Measurements from ENCODE around the gene PLCB4. TPM values are rescaled to one million over a fixed set of nuclear protein-coding genes. Genes with fewer than 3 reads are reported as not detected.

PLCB4 gene
- total RNA-seq, 4 donors from 2014 or later = 30.7 to 61.8 (median 47.6) TPM

DNA sequence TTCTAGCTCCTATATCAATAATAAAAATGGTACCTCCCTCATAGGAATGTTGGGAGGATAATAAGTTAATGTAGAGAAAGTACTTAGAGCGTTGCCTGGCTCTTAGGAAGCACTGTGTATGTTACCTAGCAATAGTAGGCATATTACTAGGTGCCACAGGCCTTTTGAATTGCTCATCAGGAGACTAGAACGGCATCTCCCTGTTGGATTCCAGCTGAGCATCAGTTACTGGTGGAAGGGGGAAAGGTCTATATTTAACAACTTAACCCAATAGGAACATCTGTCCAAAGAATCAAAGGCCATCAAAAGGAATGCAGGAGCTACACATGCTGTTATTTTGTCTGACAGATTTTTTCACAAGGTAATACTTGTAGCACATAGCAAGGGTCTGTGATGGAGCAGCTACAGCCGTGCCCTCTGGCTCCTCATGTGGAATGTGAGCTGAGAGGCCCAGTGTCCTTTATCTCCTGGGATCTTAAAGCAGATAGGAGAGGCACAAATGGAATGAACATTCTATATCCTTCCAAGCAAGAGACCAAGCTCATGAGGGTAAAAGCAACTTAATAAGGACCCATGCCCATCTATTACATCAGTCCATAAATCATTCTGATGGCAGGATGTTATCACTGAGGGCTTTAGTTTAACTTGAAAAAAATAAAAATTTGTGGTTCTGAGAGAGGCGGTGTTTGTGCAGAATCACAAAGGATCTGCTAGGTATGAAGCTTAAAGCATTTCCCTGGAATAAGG lies 260.6 kb downstream of the PLCB4 start:
- intact Hi-C loops (cut with DNase I) = no loop called here
- no peaks in the 10 kb centered on the region for H3K36me3 ChIP-seq

DNA sequence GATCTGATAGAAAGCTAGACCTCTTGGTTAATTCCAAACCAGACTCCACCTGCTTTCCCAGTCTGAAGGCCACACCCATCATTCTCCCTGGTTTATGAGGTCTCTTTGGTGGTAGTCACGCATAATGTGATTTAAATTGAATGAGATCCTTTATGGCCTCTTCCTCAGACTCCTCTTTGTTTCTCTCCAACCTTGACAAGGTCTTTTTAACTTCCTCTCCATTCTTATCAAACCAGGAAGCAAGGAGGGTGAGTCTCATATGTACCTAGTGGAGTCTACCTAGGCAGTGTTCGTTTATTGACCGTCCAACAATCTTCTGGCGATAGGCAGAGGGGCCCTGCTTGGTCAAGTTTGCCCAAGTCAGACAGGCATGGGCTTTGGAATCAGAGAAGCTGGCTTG lies 261.3 kb downstream of the PLCB4 start:
- peaks cover 0 to 21% (median 2%) of the 10 kb centered on the region in 4 donors for H3K4me1 ChIP-seq
- H3K27ac ChIP-seq (replicated peaks in 1 of 4) = no peak overlapping the region
- H3K36me3 ChIP-seq = no peaks in the 10 kb centered on the region
- WGBS = 99% methylated on average over 4 of the region's 4 CpGs
- TF ChIP-seq EP300 (IDR thresholded peaks at IDR 0.05) = no peak
- TF ChIP-seq, protein P1, sequence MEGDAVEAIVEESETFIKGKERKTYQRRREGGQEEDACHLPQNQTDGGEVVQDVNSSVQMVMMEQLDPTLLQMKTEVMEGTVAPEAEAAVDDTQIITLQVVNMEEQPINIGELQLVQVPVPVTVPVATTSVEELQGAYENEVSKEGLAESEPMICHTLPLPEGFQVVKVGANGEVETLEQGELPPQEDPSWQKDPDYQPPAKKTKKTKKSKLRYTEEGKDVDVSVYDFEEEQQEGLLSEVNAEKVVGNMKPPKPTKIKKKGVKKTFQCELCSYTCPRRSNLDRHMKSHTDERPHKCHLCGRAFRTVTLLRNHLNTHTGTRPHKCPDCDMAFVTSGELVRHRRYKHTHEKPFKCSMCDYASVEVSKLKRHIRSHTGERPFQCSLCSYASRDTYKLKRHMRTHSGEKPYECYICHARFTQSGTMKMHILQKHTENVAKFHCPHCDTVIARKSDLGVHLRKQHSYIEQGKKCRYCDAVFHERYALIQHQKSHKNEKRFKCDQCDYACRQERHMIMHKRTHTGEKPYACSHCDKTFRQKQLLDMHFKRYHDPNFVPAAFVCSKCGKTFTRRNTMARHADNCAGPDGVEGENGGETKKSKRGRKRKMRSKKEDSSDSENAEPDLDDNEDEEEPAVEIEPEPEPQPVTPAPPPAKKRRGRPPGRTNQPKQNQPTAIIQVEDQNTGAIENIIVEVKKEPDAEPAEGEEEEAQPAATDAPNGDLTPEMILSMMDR (IDR thresholded peaks at IDR 0.05) = no peak
- no peak for TF ChIP-seq POLR2A (IDR thresholded peaks at IDR 0.05; ENCODE audit: low read depth)
- no peak for TF ChIP-seq POLR2AphosphoS5 (IDR thresholded peaks at IDR 0.05)
- H3K27me3 ChIP-seq = no peaks in the 10 kb centered on the region
- intact Hi-C loops (cut with DNase I) = no loop called here
- no peak for DNase-seq (ENCODE audit: extremely low spot score)
- H3K9me3 ChIP-seq = no peaks in the 10 kb centered on the region
- H3K4me3 ChIP-seq = no peak overlapping the region

More for the DNA sequence above, 260.6 kb downstream of the PLCB4 start:
- DNase-seq (ENCODE audit: extremely low spot score) = no peak
- Histone ChIP-seq H3K4me3 (no peak overlapping the region), H3K4me1 (peaks cover 0 to 21% (median 2%) of the 10 kb centered on the region in 4 donors), H3K27me3 (no peaks in the 10 kb centered on the region), H3K9me3 (no peaks in the 10 kb centered on the region), H3K27ac (replicated peaks in 1 of 4) (no peak overlapping the region)
- TF ChIP-seq POLR2AphosphoS5 (IDR thresholded peaks at IDR 0.05) (no peak), EP300 (IDR thresholded peaks at IDR 0.05) (no peak), POLR2A (IDR thresholded peaks at IDR 0.05; ENCODE audit: low read depth) (no peak)
- TF ChIP-seq, protein P1 (IDR thresholded peaks at IDR 0.05) = no peak
- 90% methylated on average over 4 of the region's 4 CpGs for WGBS

DNA sequence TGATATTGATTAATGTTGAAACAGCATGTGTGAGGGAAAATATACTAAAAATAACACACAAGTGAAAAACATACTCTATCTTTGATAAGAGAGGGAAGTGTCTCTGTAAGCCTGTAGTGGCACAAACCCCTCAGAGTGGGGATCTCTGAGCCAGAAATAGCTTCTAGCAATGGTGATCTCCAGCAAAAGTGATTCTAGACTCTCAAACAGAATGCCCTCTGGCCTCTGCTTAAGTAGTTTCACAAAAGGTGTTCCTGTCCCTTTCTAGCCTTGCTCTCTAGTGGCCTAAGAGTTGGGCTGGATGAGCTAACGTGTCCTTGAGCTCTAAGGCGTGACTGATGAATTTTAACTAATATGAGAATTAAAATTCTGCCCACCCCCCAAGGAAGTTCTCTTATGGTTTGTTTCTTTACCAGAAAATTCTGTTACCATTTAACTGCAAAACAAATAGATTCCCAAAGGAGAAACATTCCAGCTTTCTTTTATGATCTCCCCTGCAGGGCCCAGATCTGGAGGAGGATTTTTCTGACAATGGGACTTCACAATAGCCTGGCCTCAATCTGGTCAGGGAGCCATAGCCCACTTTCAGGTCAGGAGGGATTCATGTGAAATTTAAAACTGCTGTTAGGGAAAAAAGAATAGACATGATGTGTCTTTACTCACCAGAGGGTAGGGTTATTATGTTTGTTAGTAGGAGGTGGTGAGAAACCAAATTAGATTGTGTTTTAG lies 263.0 kb downstream of the PLCB4 start:
- H3K27ac ChIP-seq (replicated peaks in 1 of 4) = no peak overlapping the region

DNA sequence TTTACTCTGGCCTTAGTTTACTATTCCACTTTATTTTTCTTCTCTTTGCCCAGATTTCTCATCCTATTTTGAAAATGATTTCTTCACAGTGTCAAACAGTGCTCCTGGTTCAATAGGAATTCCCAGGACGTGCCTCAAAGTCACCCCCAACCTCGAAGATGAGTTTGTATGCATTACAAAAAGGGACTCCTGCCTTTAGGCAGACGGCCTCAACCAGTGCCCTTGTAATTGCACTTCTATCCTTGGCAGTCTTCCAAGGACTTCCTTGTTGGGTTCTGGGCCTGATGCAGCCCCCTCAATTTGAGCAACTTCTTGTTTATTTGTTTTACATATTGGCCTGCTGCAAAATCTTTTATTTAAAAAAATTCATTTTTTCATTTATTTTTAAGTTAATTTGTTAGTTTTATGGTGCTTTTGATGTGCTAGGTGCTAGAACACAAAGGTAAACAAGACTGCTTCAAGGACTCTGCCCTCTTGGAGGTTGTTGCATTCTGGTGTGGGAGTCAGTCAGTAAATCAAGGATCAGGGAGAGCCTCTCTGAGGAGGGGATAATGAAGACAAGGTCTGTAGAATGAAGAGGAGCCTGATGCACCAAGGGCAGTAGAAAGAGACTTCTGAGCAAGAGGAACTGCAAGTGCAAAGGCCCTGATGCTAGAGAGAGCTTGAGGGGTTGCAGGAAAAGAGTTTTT lies 264.0 kb downstream of the PLCB4 start:
- no peak for DNase-seq (ENCODE audit: extremely low spot score)
- H3K27ac ChIP-seq (replicated peaks in 1 of 4) = no peak overlapping the region
- TF ChIP-seq POLR2A (IDR thresholded peaks at IDR 0.05; ENCODE audit: low read depth) (no peak), POLR2AphosphoS5 (IDR thresholded peaks at IDR 0.05) (no peak), EP300 (IDR thresholded peaks at IDR 0.05) (no peak)
- TF ChIP-seq, protein P1 (IDR thresholded peaks at IDR 0.05) = no peak
- H3K4me1 ChIP-seq = peaks cover 0 to 21% (median 2%) of the 10 kb centered on the region in 4 donors
- intact Hi-C loops (cut with DNase I) = no loop called here
- 57% methylated on average over 3 of the region's 3 CpGs for whole genome bisulfite sequencing
- H3K4me3 ChIP-seq = no peak overlapping the region
- H3K9me3 ChIP-seq = no peaks in the 10 kb centered on the region
- H3K27me3 ChIP-seq = no peaks in the 10 kb centered on the region
- peaks cover 0 to 2% (median 0%) of the 10 kb centered on the region in 4 donors for H3K36me3 ChIP-seq

More for the DNA sequence above, 263.0 kb downstream of the PLCB4 start:
- DNase-seq (ENCODE audit: extremely low spot score) = no peak
- WGBS = 92% methylated on average over 2 of the region's 2 CpGs
- TF ChIP-seq POLR2A (IDR thresholded peaks at IDR 0.05; ENCODE audit: low read depth) (no peak), POLR2AphosphoS5 (IDR thresholded peaks at IDR 0.05) (no peak), EP300 (IDR thresholded peaks at IDR 0.05) (no peak)
- TF ChIP-seq, protein P1 (IDR thresholded peaks at IDR 0.05) = no peak
- H3K4me3 ChIP-seq = no peak overlapping the region
- intact Hi-C loops (cut with DNase I) = no loop called here
- peaks cover 0 to 21% (median 2%) of the 10 kb centered on the region in 4 donors for H3K4me1 ChIP-seq
- no peaks in the 10 kb centered on the region for H3K9me3 ChIP-seq
- H3K27me3 ChIP-seq = no peaks in the 10 kb centered on the region
- H3K36me3 ChIP-seq = no peaks in the 10 kb centered on the region
